Stimulated activated CD4-positive, alpha-beta T cell treated with anti-CD3 and anti-CD28 coated beads, Interleukin-1b, Interleukin-23, amount 100 ng/mL, for 1 hour (primary cell): ENCODE measurements around the gene AK2.
A peak's percentile ranks its signal among the peaks of the same experiment; 100 is the strongest.

Experiments used
- DNase-seq, 2 donors: peaks; one replicate each; pipeline ENCODE4 v3.0.0-alpha.2; 2020; ENCODE audit warnings: low read depth in 2 of 2

The AK2 gene

GRCh38 chr1:32972814-32973428 is 63.8 kb downstream of the AK2 start:
- DNase-seq = no peak

DNA sequence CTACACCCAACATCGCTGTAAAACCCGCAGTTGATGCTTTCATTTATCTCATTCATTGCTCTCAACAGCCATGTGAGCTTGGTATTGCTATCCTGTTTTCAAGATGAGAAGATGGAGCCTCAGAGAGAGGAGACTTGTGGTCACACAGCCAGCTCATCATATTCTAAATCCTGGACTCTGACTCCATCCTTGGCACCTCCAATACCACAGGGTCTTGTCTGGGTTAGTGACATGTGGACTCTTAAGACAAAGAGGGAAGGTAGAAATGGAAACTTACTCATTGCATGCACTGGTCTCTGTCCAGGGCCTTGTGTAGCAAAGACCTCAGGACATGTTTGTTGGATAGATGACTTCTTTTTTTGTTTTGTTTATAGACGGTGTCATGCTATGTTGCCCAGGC is 65.1 kb downstream of the AK2 start:
- no peak for DNase-seq

GRCh38 chr1:32971156-32971555 is 65.5 kb downstream of the AK2 start:
- DNase-seq = no peak

DNA sequence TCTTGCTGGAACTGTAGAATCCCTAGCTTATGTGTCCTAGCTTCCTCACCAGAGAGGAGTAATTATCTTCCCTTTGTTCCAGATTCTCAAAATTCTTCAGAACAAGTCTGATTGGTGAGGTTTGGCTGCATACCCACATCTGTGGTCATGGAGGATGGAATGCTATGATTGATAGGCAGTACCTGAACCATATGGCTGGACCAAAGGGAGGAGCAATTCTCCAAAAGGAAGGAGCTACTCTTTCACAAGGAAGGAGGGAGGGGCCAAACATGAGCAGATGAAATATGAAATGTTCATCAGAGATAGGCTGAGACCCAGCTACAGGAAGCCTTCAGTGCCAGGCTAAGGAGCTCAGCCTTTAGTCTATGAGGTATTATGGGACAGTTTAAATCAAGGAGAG is 67.1 kb downstream of the AK2 start:
- DNase-seq = no peak

- no peak for DNase-seq
Measured at GRCh38 chr1:32967888-32968568, 68.7 kb downstream of the AK2 start.

GRCh38 chr1:32966900-32967299 is 69.8 kb downstream of the AK2 start:
- DNase-seq = no peak

DNA sequence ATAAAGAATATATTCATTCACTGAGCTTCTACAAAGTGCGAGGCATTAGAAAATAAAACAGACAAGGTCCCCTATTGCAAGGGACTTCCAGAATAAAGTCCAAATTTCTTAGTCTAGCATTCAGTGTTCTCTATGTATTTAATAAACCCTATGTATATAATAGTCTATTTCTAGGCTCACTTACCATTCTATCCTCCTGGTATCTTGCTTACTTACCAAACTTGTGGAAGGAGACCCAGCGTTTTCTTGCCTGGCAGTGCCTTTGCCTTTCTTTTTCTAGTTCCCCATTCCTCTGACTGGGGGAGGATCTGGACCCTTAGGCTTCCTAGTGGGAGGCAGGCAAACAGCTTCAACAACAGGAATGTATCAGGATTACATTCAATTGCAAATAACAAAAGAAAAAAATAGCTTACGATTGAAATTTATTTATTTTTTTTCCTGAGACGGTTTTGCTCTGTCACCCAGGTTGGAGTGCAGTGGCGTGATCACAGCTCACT is 71.4 kb downstream of the AK2 start:
- no peak for DNase-seq

DNA sequence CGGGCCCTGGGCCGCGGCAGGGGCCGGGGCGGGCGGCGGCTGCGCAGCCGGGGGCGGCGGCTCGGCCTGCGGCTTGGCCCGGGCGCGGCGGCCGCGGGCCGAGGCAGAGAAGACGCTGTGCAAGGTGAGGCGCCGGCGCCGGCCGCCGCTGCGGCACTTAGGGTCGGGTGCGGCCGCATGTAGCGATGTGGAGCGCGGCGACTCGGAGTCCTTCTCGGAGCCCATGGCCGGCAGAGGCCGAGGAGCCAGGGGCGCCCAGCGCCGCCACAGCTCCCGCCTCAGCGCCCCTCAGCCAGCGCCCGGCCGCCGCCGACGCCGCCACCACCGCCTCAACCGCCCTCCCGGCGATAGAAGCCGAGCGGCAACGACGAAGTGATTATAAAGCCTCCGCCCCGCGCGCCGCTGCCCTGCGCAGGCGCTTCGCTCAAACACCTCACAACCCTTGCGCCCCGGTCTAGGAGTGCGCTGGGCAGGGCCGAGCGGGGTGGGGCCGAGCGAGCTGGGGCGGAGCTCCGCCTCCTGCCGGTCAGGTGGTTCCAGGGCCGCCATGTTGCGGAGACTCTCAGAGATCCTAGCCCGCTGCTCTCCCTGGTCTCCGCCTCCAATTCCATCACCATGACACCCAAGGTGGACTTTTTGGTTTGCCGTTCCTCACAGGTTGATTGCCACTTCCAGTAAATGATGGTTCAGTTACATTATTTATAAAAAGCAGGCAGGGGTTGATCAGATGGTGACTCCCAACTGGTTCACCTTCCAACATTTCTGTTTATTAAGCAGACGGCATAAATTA is 72.0 kb downstream of the AK2 start, which contains the start of gene RNF19B:
TSS of gene RNF19B (minus strand) at position 349 of the 790 bp plus-strand sequence. CDS start at position 225, 124 bp downstream.
- peak; percentile 89 to 91 for DNase-seq

GRCh38 chr1:32963746-32964460 is 72.8 kb downstream of the AK2 start:
- DNase-seq = peak; percentile 18 to 29

GRCh38 chr1:32962248-32962896 is 74.3 kb downstream of the AK2 start:
- no peak for DNase-seq

GRCh38 chr1:32960819-32961355 is 75.8 kb downstream of the AK2 start:
- DNase-seq = no peak

DNA sequence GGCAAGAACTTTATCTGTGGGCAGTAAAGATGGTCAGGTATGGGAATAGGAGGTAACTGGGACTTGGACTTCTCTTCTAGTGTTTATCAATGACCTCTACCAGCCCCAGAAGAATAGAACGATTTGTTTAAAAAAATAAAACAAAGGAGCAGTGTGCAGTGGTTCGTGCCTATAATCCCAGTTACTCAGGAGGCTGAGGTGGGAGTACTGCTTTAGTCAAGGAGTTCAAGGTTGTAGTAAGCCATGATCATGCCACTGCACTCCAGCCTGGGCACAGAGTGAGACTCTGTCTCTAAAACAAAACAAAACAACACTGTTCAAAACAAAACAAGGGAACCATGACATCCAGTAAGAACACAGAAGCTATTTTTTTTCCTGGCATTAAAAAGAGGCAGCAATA is 76.3 kb downstream of the AK2 start:
- no peak for DNase-seq

- DNase-seq = no peak
Measured at GRCh38 chr1:32958827-32959226, 77.9 kb downstream of the AK2 start.
